KMS-11 (cell line): Measurements from ENCODE around the gene MINPP1.

Source experiments
- H2AFZ ChIP-seq: fragments of 200-600 bp; sonication (generic); 2 replicates; pipeline ENCODE4 v1.6.1; 2016; ENCODE audit warnings: antibody characterized with exemption, mixed run types, low read depth
- H3K27ac ChIP-seq: fragments of 200-600 bp; sonication (generic); 2 replicates; pipeline ENCODE4 v1.6.1; 2016; ENCODE audit warnings: mild to moderate bottlenecking, mixed run types
- H3K27me3 ChIP-seq: fragments of 200-600 bp; sonication (generic); 2 replicates; pipeline ENCODE4 v1.6.1; 2017; ENCODE audit warnings: mild to moderate bottlenecking, low read depth, mixed run types, moderate library complexity; ENCODE audit not compliant: insufficient read depth
- H3K36me3 ChIP-seq: fragments of 200-600 bp; sonication (generic); 2 replicates; pipeline ENCODE4 v1.6.1; 2017; ENCODE audit warnings: mild to moderate bottlenecking, mixed run types; ENCODE audit not compliant: insufficient read depth
- H3K4me1 ChIP-seq: fragments of 200-600 bp; sonication (generic); 2 replicates; pipeline ENCODE4 v1.6.1; 2016; ENCODE audit warnings: mild to moderate bottlenecking, low read depth, mixed run types; ENCODE audit not compliant: poor library complexity, severe bottlenecking
- H3K4me2 ChIP-seq: fragments of 200-600 bp; sonication (generic); 2 replicates; pipeline ENCODE4 v1.7.0; 2016; ENCODE audit warnings: mild to moderate bottlenecking, mixed run types
- H3K4me3 ChIP-seq: fragments of 200-600 bp; sonication (generic); IDR thresholded peaks from 2 replicates; pipeline ENCODE4 v1.6.1; 2017; ENCODE audit warnings: low read depth, low read length, mixed read lengths; ENCODE audit not compliant: insufficient read depth
- H3K79me2 ChIP-seq: fragments of 200-600 bp; sonication (generic); 2 replicates; pipeline ENCODE4 v1.6.1; 2016; ENCODE audit warnings: low read depth, mixed run types; ENCODE audit not compliant: insufficient read depth
- H3K9ac ChIP-seq: fragments of 200-600 bp; sonication (generic); 2 replicates; pipeline ENCODE4 v1.6.1; 2016; ENCODE audit warnings: mild to moderate bottlenecking, mixed run types
- H4K20me1 ChIP-seq: fragments of 200-600 bp; sonication (generic); 2 replicates; pipeline ENCODE4 v1.6.1; 2016; ENCODE audit warnings: mild to moderate bottlenecking, mixed run types; ENCODE audit not compliant: insufficient read depth
- CTCF ChIP-seq: fragments of 200-600 bp; sonication (generic); conservative IDR thresholded peaks from 2 replicates; pipeline ENCODE4 v1.6.1; 2017; ENCODE audit warnings: low read depth, mild to moderate bottlenecking, antibody characterized with exemption, low read length, moderate library complexity, mixed read lengths

Gene MINPP1

GRCh38 chr10:87565010-87565409 lies 60.3 kb downstream of the MINPP1 start:
- Histone ChIP-seq H3K79me2 (no peaks in the 10 kb centered on the region), H4K20me1 (no peaks in the 10 kb centered on the region), H3K4me2 (no peak overlapping the region), H3K36me3 (no peaks in the 10 kb centered on the region), H3K4me1 (no peaks in the 10 kb centered on the region), H2AFZ (no peak overlapping the region), H3K27ac (no peak overlapping the region), H3K4me3 (no peak overlapping the region), H3K9ac (no peak overlapping the region), H3K27me3 (no peaks in the 10 kb centered on the region)
- TF ChIP-seq CTCF = no peak

- Histone ChIP-seq H3K79me2 (no peaks in the 10 kb centered on the region), H3K36me3 (no peaks in the 10 kb centered on the region), H3K4me1 (no peaks in the 10 kb centered on the region), H4K20me1 (no peaks in the 10 kb centered on the region), H3K27me3 (no peaks in the 10 kb centered on the region), H3K4me2 (no peak overlapping the region), H3K9ac (no peak overlapping the region), H3K4me3 (no peak overlapping the region), H3K27ac (no peak overlapping the region), H2AFZ (no peak overlapping the region)
- TF ChIP-seq CTCF = no peak
These were observed 71.2 kb downstream of the MINPP1 start for GRCh38 chr10:87575851-87576250.

- H3K9ac ChIP-seq = no peak overlapping the region
- H3K36me3 ChIP-seq = no peaks in the 10 kb centered on the region
- H4K20me1 ChIP-seq = no peaks in the 10 kb centered on the region
- H3K4me1 ChIP-seq = no peaks in the 10 kb centered on the region
- H3K27ac ChIP-seq = no peak overlapping the region
- TF ChIP-seq CTCF = no peak
- no peak overlapping the region for H3K4me3 ChIP-seq
- H2AFZ ChIP-seq = no peak overlapping the region
- no peaks in the 10 kb centered on the region for H3K79me2 ChIP-seq
- H3K27me3 ChIP-seq = no peaks in the 10 kb centered on the region
- H3K4me2 ChIP-seq = no peak overlapping the region
These were observed 73.6 kb downstream of the MINPP1 start for GRCh38 chr10:87578160-87578841.

GRCh38 chr10:87578842-87579401 lies 74.2 kb downstream of the MINPP1 start:
- no peaks in the 10 kb centered on the region for H3K27me3 ChIP-seq
- H3K36me3 ChIP-seq = no peaks in the 10 kb centered on the region
- no peaks in the 10 kb centered on the region for H3K79me2 ChIP-seq
- no peak overlapping the region for H3K4me3 ChIP-seq
- no peak overlapping the region for H3K27ac ChIP-seq
- H3K4me2 ChIP-seq = no peak overlapping the region
- H2AFZ ChIP-seq = no peak overlapping the region
- H3K4me1 ChIP-seq = no peaks in the 10 kb centered on the region
- H4K20me1 ChIP-seq = no peaks in the 10 kb centered on the region
- TF ChIP-seq CTCF = no peak
- H3K9ac ChIP-seq = no peak overlapping the region
